Ovary (tissue), 9 donors: ENCODE results near the gene LTF. TPM values are rescaled to one million over a fixed set of nuclear protein-coding genes. Genes with fewer than 3 reads are reported as not detected.

Experiments
- DNase-seq, 5 donors: peaks; one replicate each; pipeline ENCODE4 v3.0.0-alpha.2; 2019 to 2020
- H3K27ac ChIP-seq, 2 donors: fragments of 200-600 bp; one replicate each; pipeline versions ENCODE4 v1.5.1 to v1.8.0; 2019 to 2022
- H3K27me3 ChIP-seq: fragments of 200-600 bp; one replicate; pipeline ENCODE4 v1.8.0; 2022
- H3K36me3 ChIP-seq: fragments of 200-600 bp; sonication (generic); one replicate; pipeline ENCODE4 v1.5.1; 2019
- H3K4me1 ChIP-seq: one replicate; pipeline ENCODE4 v1.8.1; 2013; ENCODE audit warnings: mild to moderate bottlenecking, moderate library complexity; ENCODE audit not compliant: insufficient read depth
- H3K4me3 ChIP-seq: fragments of 200-600 bp; sonication (generic); one replicate; pipeline ENCODE4 v1.5.1; 2017
- H3K9me3 ChIP-seq, 2 donors: fragments of 200-600 bp in 1 of 2; sonication (generic) in 1 of 2; one replicate each; pipeline versions ENCODE4 v1.5.1 to v1.8.1; 2013 to 2019; ENCODE audit warnings: mild to moderate bottlenecking in 1 of 2, moderate library complexity in 1 of 2
- CTCF ChIP-seq, 3 donors: fragments of 450-650 bp in 2 of 3; fragments of 200-600 bp in 1 of 3; IDR thresholded peaks; one replicate each; pipeline versions ENCODE4 v1.5.1 to v1.8.0; 2016 to 2022; ENCODE audit warnings: antibody characterized with exemption in 3 of 3, mild to moderate bottlenecking in 1 of 3
- EP300 ChIP-seq: sonication (generic); formaldehyde crosslinking; IDR thresholded peaks from one replicate; pipeline ENCODE4 v1.6.1; 2017; ENCODE audit warnings: antibody characterized with exemption
- POLR2A ChIP-seq: fragments of 450-650 bp; IDR thresholded peaks from one replicate; pipeline ENCODE4 v1.6.1; 2017; ENCODE audit warnings: antibody characterized with exemption, mild to moderate bottlenecking, moderate library complexity
- WGBS, 3 donors: extraction: QIAGEN DNeasy Blood & Tissue Kit in 1 of 3; methylation state at CpG; one replicate each; pipeline versions ENCODE4 v1.1.5 to v1.1.7; 2013 to 2017; 5-methylcytosine and 5-hydroxymethylcytosine counted together
- intact Hi-C, 4 donors: fragments of 100-400 bp; cut with DNase I; formaldehyde crosslinking; loops; one replicate each; pipeline versions ENCODE4 v1.11.0 to v1.15.1; 2022 to 2023
- polyA plus RNA-seq, 2 donors: library from polyadenylated mRNA; stranded (reverse); fragments of 200-250 nt in 1 of 2; fragments of 350-450 nt in 1 of 2; fragmentation: Illumina TruSeq in 1 of 2; extraction: RNeasy Lipid Tissue Mini Kit (QIAGEN cat#74804) in 1 of 2; gene quantifications; one replicate each; pipeline ENCODE4 v1.2.3, GENCODE V29; 2013 to 2014
- total RNA-seq, 7 donors: library from RNA; depleted of rRNA in 2 of 7; stranded (reverse); fragments of >200 nt in 2 of 7; fragmentation: NEBNext Ultra II Directional in 3 of 7; extraction: Animal tissue kit (Norgen Biotek cat#: 25700) in 3 of 7; gene quantifications; one replicate each; pipeline versions ENCODE4 v1.1.0 to v1.2.4, GENCODE V29; 2016 to 2023
- donor health status: DM: no; HTN: no; CAD: no; lungs with moderate emphysema.
- donor health status: DM: no; HTN: no; CAD: no.
- donor health status: Bipolar disorder and iron deficiency.
- donor health status: DM: yes; HTN: yes; CAD: no.
- donor health status: DM: no; HTN: no; CAD: no.
- donor health status: DM: yes; HTN: yes; CAD: no.

The LTF gene
- total and polyA plus RNA-seq, 9 donors: 0.56 to 23.7 (median 1.2) TPM

- no peaks in the 10 kb centered on the region for H3K9me3 ChIP-seq
- no peaks in the 10 kb centered on the region for H3K36me3 ChIP-seq
- TF ChIP-seq CTCF (IDR thresholded peaks at IDR 0.05) (no peak), POLR2A (no peak), EP300 (no peak)
- no peaks in the 10 kb centered on the region for H3K4me1 ChIP-seq
- no peaks in the 10 kb centered on the region for H3K27me3 ChIP-seq
- H3K27ac ChIP-seq: no peak overlapping the region
- H3K4me3 ChIP-seq: no peak overlapping the region
- WGBS, 3 donors: 71 to 81% (median 71%) methylated on average over 2 of the region's 2 CpGs
- intact Hi-C loops: loop anchor here in 1 of 4 donors (10.0 kb wide), 1 partner anchor 151 kb away; no protein-coding TSS in a partner anchor
- DNase-seq: no peak
Observed at GRCh38 chr3:46483825-46484224, 19.1 kb upstream of the LTF start.

GRCh38 chr3:46482632-46483350, 18.1 kb upstream of the LTF start:
- intact Hi-C loops: loop anchor here in 1 of 4 donors (10.0 kb wide), 1 partner anchor 152 kb away; no protein-coding TSS in a partner anchor
- Histone ChIP-seq H3K36me3 (no peaks in the 10 kb centered on the region), H3K27me3 (no peaks in the 10 kb centered on the region), H3K4me1 (no peaks in the 10 kb centered on the region), H3K27ac (no peak overlapping the region), H3K4me3 (no peak overlapping the region), H3K9me3 (no peaks in the 10 kb centered on the region)
- no peak for DNase-seq
- 63 to 66% (median 64%) methylated on average over 1 of the region's 1 CpG for WGBS, 3 donors
- TF ChIP-seq POLR2A (no peak), EP300 (no peak), CTCF (IDR thresholded peaks at IDR 0.05) (no peak)

- Histone ChIP-seq H3K9me3 (no peaks in the 10 kb centered on the region), H3K36me3 (no peaks in the 10 kb centered on the region), H3K4me3 (no peak overlapping the region), H3K4me1 (no peaks in the 10 kb centered on the region), H3K27me3 (no peaks in the 10 kb centered on the region), H3K27ac (no peak overlapping the region)
- 83 to 87% (median 84%) methylated on average over 4 of the region's 4 CpGs for WGBS, 3 donors
- TF ChIP-seq POLR2A (no peak), CTCF (IDR thresholded peaks at IDR 0.05) (no peak), EP300 (no peak)
- intact Hi-C loops: loop anchor here in 1 of 4 donors (10.0 kb wide), 1 partner anchor 153 kb away; no protein-coding TSS in a partner anchor
- DNase-seq: no peak
Observed at GRCh38 chr3:46481636-46482035, 16.9 kb upstream of the LTF start.

- no peaks in the 10 kb centered on the region for H3K9me3 ChIP-seq
- no peak overlapping the region for H3K4me3 ChIP-seq
- H3K27me3 ChIP-seq: no peaks in the 10 kb centered on the region
- H3K4me1 ChIP-seq: no peaks in the 10 kb centered on the region
- intact Hi-C loops: loop anchor here in 1 of 4 donors (10.0 kb wide), 1 partner anchor 154 kb away; no protein-coding TSS in a partner anchor
- H3K36me3 ChIP-seq: no peaks in the 10 kb centered on the region
- WGBS, 3 donors: 86 to 92% (median 91%) methylated on average over 6 of the region's 6 CpGs
- DNase-seq: no peak
- H3K27ac ChIP-seq: no peak overlapping the region
- TF ChIP-seq CTCF (IDR thresholded peaks at IDR 0.05) (no peak), POLR2A (no peak), EP300 (no peak)
Observed at GRCh38 chr3:46480491-46481195, 15.9 kb upstream of the LTF start.
